ENCODE measurements around the gene WNT9B. TPM values are rescaled to one million over a fixed set of nuclear protein-coding genes. Genes with fewer than 3 reads are reported as not detected.
A peak's percentile ranks its signal among the peaks of the same experiment; 100 is the strongest.

The WNT9B gene
- total RNA-seq, 1 donor from 2014 or later = not detected

- Mint-ChIP-seq H3K4me3 (no peak overlapping the region), H3K4me1 (peaks cover 12% of the 10 kb centered on the region), H3K9me3 (no peaks in the 10 kb centered on the region), H3K27ac (peak overlapping the region; percentile 87), H3K27me3 (ENCODE audit: insufficient read depth, low read depth) (peaks cover 22% of the 10 kb centered on the region), H3K36me3 (no peaks in the 10 kb centered on the region)
- H3K79me2 ChIP-seq (ENCODE audit: low read depth) = no peaks in the 10 kb centered on the region
- no peaks in the 10 kb centered on the region for H3K9me3 ChIP-seq (ENCODE audit: low read depth)
- peaks cover 15% of the 10 kb centered on the region for H3K4me1 ChIP-seq
- H3K4me2 ChIP-seq = peak overlapping the region; percentile 40
- H3K36me3 ChIP-seq = no peaks in the 10 kb centered on the region
- no peak overlapping the region for H3K4me3 ChIP-seq
- H3F3A ChIP-seq (ENCODE audit: low read depth) = no peaks in the 10 kb centered on the region
- H3K27me3 ChIP-seq = no peaks in the 10 kb centered on the region
- H4K20me1 ChIP-seq (ENCODE audit: low read depth) = no peaks in the 10 kb centered on the region
- TF ChIP-seq CTCF (IDR thresholded peaks at IDR 0.05) (peak; percentile 9), EZH2phosphoT487 (IDR thresholded peaks at IDR 0.05) (no peak)
- H3K9ac ChIP-seq = no peak overlapping the region
- DNase-seq (ENCODE audit: low spot score) = peak; percentile 46
- no peak overlapping the region for H3K27ac ChIP-seq
- H2AFZ ChIP-seq (replicated peaks) = peak overlapping the region; percentile 32
These were observed 38.7 kb downstream of the WNT9B start for GRCh38 chr17:46889992-46890564.

GRCh38 chr17:46890638-46891037 lies 39.3 kb downstream of the WNT9B start:
- Histone ChIP-seq H3K9ac (no peak overlapping the region), H3K27ac (no peak overlapping the region), H4K20me1 (ENCODE audit: low read depth) (no peaks in the 10 kb centered on the region), H3K27me3 (no peaks in the 10 kb centered on the region), H3K4me1 (peaks cover 15% of the 10 kb centered on the region), H3K9me3 (ENCODE audit: low read depth) (no peaks in the 10 kb centered on the region), H3K36me3 (no peaks in the 10 kb centered on the region), H3K4me2 (no peak overlapping the region), H3K79me2 (ENCODE audit: low read depth) (no peaks in the 10 kb centered on the region), H2AFZ (replicated peaks) (no peak overlapping the region), H3F3A (ENCODE audit: low read depth) (no peaks in the 10 kb centered on the region), H3K4me3 (no peak overlapping the region)
- Mint-ChIP-seq H3K4me1 (peaks cover 12% of the 10 kb centered on the region), H3K9me3 (no peaks in the 10 kb centered on the region), H3K4me3 (no peak overlapping the region), H3K27me3 (ENCODE audit: insufficient read depth, low read depth) (peaks cover 21% of the 10 kb centered on the region), H3K27ac (no peak overlapping the region), H3K36me3 (no peaks in the 10 kb centered on the region)
- TF ChIP-seq CTCF (IDR thresholded peaks at IDR 0.05) = no peak
- no peak for TF ChIP-seq EZH2phosphoT487 (IDR thresholded peaks at IDR 0.05)
- TF ChIP-seq EZH2 (IDR thresholded peaks at IDR 0.05) = no peak
- DNase-seq (ENCODE audit: low spot score) = no peak

GRCh38 chr17:46892192-46892703 lies 40.9 kb downstream of the WNT9B start:
- DNase-seq (ENCODE audit: low spot score) = no peak

More at GRCh38 chr17:46892192-46892703, 40.9 kb downstream of the WNT9B start:
- H3K4me3 ChIP-seq = no peak overlapping the region
- H3K9ac ChIP-seq = no peak overlapping the region
- H3K9me3 ChIP-seq (ENCODE audit: low read depth) = no peaks in the 10 kb centered on the region
- no peaks in the 10 kb centered on the region for H4K20me1 ChIP-seq (ENCODE audit: low read depth)
- no peak overlapping the region for H3K27ac ChIP-seq
- H3F3A ChIP-seq (ENCODE audit: low read depth) = no peaks in the 10 kb centered on the region
- no peaks in the 10 kb centered on the region for H3K27me3 ChIP-seq
- Mint-ChIP-seq H3K4me3 (no peak overlapping the region), H3K27ac (no peak overlapping the region), H3K36me3 (no peaks in the 10 kb centered on the region), H3K4me1 (peaks cover 12% of the 10 kb centered on the region), H3K9me3 (peaks cover 2% of the 10 kb centered on the region), H3K27me3 (ENCODE audit: insufficient read depth, low read depth) (peaks cover 20% of the 10 kb centered on the region)
- no peak overlapping the region for H2AFZ ChIP-seq (replicated peaks)
- H3K79me2 ChIP-seq (ENCODE audit: low read depth) = no peaks in the 10 kb centered on the region
- TF ChIP-seq CTCF (IDR thresholded peaks at IDR 0.05) = no peak
- TF ChIP-seq EZH2 (IDR thresholded peaks at IDR 0.05) = no peak
- no peak for TF ChIP-seq EZH2phosphoT487 (IDR thresholded peaks at IDR 0.05)
- H3K4me2 ChIP-seq = no peak overlapping the region
- peaks cover 15% of the 10 kb centered on the region for H3K4me1 ChIP-seq
- no peaks in the 10 kb centered on the region for H3K36me3 ChIP-seq
